HL-60/S4 (cell line): ENCODE results near the gene ZNF442.
"Not testable (repeated sequence)": the region's sequence is repeated elsewhere in the genome, so short reads cannot be mapped to it uniquely, and the experiment has no call there.

Experiments
- in situ Hi-C: fragments of 300-500 bp; cut with MboI; formaldehyde crosslinking; loops from 2 replicates; pipeline ENCODE4 v1.14.3; 2022; ENCODE audit warnings: low sequenced_read_pairs

The ZNF442 gene

DNA sequence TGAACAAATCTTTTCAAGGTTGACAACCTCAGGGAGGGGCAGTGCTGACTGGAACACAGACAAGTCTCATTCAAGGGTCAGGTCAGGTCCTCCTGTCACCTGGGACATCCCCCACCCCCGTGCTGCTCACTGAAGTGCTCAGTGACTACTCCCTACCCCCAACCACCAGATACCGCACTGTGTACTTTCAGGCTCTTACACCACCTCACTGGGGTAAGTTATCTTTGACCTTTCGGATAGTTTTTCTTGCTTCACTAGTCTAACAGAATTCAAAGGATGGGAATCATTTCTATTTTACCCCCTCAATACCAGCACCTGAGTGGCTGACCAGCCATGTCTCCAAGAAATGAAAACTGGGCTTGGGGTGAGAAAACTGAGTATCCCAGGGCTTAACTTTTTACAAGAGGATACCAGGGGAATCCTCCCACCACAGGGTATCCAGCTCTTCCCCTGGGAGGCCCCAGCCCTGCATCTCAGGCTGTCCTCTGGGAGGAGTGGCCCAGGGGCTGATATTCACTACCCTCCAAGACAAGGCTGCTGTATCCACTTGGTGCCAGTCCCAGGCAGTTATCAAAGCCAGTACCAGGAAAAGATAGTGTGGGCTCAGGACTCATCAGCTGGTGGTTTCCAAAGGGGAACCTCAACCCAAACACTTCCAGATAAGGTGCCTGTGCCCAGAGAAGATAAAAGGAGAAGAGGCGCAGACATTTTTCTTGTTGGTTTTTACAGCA is 34.1 kb downstream of the ZNF442 start:
- in situ Hi-C loops = no loop called here

- in situ Hi-C loops = no loop called here
Measured at GRCh38 chr19:12330340-12330739, 35.1 kb downstream of the ZNF442 start.

DNA sequence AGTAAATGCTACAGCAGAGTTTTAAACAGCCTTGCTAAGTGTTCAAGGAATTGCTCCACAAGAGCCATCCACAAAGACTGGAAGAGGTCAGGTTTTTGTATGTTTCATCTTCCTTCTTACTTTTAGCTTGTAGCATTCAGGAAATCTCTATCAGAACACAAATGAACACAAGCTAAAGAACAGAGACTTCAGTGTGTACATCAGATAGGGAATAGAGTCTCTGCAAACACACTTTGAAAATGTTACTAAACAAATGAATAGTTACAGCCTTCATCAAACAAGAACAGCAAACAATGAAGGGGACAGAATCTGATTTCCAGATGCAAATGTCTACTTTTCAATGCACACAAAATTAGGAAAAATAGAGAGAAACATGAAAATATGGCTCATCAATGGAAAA is 39.8 kb downstream of the ZNF442 start:
- in situ Hi-C loops = no loop called here

DNA sequence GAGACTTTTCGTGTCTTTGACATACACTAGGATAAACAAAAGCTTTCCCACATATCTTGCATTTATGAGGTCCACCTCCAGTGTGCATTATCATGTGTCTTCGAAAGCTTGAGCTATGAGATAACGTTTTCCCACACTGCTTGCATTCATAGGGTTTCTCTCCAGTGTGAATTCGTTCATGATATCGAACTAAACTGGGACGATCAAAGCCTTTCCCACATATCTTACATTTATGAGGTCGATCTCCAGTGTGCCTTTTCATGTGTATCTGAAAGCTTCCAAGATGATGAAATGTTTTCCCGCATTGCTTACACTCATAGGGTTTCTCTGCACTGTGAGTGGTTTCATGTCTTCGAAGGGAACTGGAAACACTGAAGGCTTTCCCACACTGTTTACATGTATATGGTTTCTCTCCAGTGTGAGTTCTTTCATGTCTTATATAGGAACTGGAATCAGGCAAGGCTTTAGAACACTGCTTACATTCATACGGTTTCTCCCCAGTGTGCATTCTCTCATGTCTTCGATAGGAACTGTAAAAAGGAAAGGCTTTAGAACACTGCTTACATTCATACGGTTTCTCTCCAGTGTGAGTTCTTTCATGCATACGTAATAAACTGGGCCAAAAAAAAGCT is 46.6 kb downstream of the ZNF442 start:
- in situ Hi-C loops = no loop called here

DNA sequence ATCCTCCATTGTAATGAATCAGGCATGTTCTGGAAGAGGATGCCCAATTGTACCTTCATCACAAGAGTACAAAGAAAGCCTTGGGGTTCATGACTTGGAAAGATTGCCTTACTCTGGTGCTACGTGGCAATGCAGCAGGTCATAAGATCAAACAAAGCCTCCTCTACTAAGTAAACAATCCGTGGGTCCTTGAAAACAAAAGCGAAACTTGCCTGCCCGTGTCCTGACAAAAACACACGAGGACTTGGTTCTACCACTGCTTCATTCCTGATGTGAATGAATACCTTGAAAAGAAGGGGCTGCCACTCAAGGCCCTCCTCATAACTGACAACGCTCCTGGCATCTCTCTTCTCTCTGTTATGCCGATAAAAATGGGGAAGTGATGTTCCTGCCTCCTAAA is 50.9 kb downstream of the ZNF442 start:
- in situ Hi-C loops = no loop called here

DNA sequence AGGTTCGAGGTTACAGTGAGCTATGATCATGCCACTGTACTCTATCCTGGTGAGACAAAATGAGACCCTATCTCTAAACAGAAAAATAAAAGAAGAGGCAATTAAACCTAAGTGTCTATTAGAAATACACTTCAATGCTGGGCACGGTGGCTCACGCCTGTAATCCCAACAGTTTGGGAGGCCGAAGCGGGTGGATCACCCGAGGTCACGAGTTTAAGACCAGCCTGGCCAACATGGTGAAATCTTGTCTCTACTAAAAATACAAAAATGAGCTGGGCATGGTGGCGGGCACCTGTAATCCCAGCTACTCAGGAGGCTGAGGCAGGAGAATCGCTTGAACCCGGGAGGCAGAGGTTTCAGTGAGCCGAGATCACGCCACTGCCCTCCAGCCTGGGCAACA is 56.6 kb downstream of the ZNF442 start:
- in situ Hi-C loops = not testable (repeated sequence)
